Thoracic aorta (tissue), 2 donors: Measurements from ENCODE around the gene UFSP1. TPM values are rescaled to one million over a fixed set of nuclear protein-coding genes. Genes with fewer than 3 reads are reported as not detected.

ENCODE experiments used
- ATAC-seq: fragments of 150-250 bp; one replicate; pipeline ENCODE4 v1.8.0; 2017; ENCODE audit warnings: low read depth; ENCODE audit not compliant: insufficient number of reproducible peaks, low FRiP score
- DNase-seq: peaks from one replicate; pipeline ENCODE4 v3.0.0-alpha.2; 2020; ENCODE audit warnings: low spot score
- H3K27ac ChIP-seq, 2 donors: fragments of 200-600 bp; sonication (generic); 1 replicate in 1 of 2; 2 replicates in 1 of 2; pipeline ENCODE4 v1.5.1; 2016; ENCODE audit warnings: mild to moderate bottlenecking in 2 of 2, moderate library complexity in 2 of 2
- H3K27me3 ChIP-seq: fragments of 200-600 bp; sonication (generic); replicated peaks from 2 replicates; pipeline ENCODE4 v1.6.0; 2016; ENCODE audit warnings: mild to moderate bottlenecking; ENCODE audit not compliant: insufficient read depth
- H3K36me3 ChIP-seq: fragments of 200-600 bp; sonication (generic); one replicate; pipeline ENCODE4 v1.5.1; 2016
- H3K4me1 ChIP-seq, 2 donors: fragments of 200-600 bp; sonication (generic); 1 replicate in 1 of 2; 2 replicates in 1 of 2; pipeline versions ENCODE4 v1.5.1 to v1.6.0; 2016; ENCODE audit warnings: low read depth in 2 of 2, mild to moderate bottlenecking in 1 of 2; ENCODE audit not compliant: control insufficient read depth in 1 of 2
- H3K4me3 ChIP-seq: fragments of 200-600 bp; sonication (generic); 2 replicates; pipeline ENCODE4 v1.5.1; 2016; ENCODE audit warnings: mild to moderate bottlenecking
- H3K9me3 ChIP-seq: fragments of 200-600 bp; sonication (generic); 2 replicates; pipeline ENCODE4 v1.5.1; 2016
- CTCF ChIP-seq: fragments of 200-600 bp; sonication (generic); IDR thresholded peaks from one replicate; pipeline ENCODE4 v1.5.1; 2019; ENCODE audit warnings: antibody characterized with exemption
- total RNA-seq, 2 donors: library from RNA; depleted of rRNA; stranded (reverse); fragments of >200 nt; gene quantifications; one replicate each; pipeline versions ENCODE4 v1.1.0 to v1.2.3, GENCODE V29; 2016

UFSP1 gene
- total RNA-seq, 2 donors from 2014 or later: 2.7 to 4.1 TPM

DNA sequence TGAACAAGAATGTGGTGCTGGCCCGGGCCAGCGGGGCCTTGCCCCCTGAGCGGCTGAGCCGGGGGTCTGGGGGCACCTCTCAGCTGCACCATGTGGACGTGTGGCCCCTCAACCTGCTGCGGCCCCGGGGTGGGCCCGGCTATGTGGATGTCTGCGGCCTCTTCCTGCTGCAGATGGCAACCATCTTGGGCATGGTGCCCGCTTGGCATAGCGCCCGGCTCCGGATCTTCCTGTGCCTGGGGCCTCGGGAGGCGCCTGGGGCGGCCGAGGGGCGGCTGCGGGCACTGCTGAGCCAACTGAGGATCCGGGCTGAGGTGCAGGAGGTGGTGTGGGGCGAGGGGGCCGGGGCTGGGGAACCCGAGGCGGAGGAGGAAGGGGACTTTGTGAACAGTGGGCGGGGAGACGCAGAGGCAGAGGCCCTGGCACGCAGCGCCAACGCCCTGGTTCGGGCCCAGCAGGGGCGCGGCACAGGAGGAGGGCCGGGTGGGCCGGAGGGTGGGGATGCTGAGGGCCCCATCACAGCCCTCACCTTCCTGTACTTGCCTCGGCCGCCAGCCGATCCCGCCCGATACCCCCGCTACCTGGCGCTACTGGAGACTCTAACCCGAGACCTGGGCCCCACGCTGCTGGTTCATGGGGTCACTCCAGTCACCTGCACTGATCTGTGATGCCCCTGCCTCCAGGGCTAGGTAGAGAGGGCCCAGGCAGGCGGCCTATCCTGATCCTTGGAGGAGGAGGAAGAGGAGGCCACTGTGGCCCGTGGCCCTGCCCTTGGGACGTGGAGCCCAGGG is 23.4 kb downstream of the UFSP1 start:
- DNase-seq: no peak
- H3K27me3 ChIP-seq: no peaks in the 10 kb centered on the region
- H3K9me3 ChIP-seq: no peaks in the 10 kb centered on the region
- peak overlapping the region; percentile 94 for H3K4me3 ChIP-seq
- H3K36me3 ChIP-seq: peaks cover 14% of the 10 kb centered on the region
- H3K4me1 ChIP-seq: peaks cover 8 to 31% of the 10 kb centered on the region in 2 donors
- no peak for TF ChIP-seq CTCF
- H3K27ac ChIP-seq: peak overlapping the region; percentile 98 to 99
- no peak for ATAC-seq

DNA sequence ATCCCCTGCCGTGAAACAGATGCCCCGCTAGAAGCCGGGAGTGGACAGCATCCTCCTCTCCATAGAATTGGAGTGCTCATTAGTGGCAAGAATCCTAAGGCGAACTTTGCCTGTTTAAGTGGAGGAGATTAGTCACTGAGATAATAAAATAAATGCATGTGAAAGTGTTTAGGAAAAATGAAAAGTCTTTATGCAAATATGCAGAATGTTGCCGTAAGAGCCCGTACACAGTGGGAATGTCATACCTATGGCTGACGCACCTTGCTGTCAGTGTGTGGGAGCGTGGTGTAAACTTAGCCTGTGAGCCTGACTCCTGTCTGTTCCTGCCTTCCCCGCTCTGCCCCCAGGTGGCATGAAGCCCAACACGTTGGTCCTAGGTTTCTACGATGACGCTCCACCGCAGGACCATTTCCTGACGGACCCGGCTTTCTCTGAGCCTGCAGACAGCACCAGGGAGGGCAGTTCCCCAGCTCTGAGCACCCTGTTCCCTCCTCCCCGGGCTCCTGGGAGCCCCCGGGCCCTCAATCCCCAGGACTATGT is 24.1 kb downstream of the UFSP1 start:
- Histone ChIP-seq H3K36me3 (peaks cover 12% of the 10 kb centered on the region), H3K27ac (peak overlapping the region; percentile 98 to 99), H3K27me3 (no peaks in the 10 kb centered on the region), H3K4me1 (peaks cover 8 to 31% of the 10 kb centered on the region in 2 donors), H3K4me3 (peak overlapping the region; percentile 94), H3K9me3 (no peaks in the 10 kb centered on the region)
- ATAC-seq (no peak), DNase-seq (no peak)
- no peak for TF ChIP-seq CTCF

GRCh38 chr7:100864263-100864845 is 25.2 kb downstream of the UFSP1 start:
- Histone ChIP-seq H3K9me3 (no peaks in the 10 kb centered on the region), H3K4me1 (peaks cover 8 to 30% of the 10 kb centered on the region in 2 donors), H3K27ac (no peak overlapping the region), H3K36me3 (peaks cover 17% of the 10 kb centered on the region), H3K4me3 (no peak overlapping the region), H3K27me3 (no peaks in the 10 kb centered on the region)
- ATAC-seq: no peak
- no peak for TF ChIP-seq CTCF
- no peak for DNase-seq

DNA sequence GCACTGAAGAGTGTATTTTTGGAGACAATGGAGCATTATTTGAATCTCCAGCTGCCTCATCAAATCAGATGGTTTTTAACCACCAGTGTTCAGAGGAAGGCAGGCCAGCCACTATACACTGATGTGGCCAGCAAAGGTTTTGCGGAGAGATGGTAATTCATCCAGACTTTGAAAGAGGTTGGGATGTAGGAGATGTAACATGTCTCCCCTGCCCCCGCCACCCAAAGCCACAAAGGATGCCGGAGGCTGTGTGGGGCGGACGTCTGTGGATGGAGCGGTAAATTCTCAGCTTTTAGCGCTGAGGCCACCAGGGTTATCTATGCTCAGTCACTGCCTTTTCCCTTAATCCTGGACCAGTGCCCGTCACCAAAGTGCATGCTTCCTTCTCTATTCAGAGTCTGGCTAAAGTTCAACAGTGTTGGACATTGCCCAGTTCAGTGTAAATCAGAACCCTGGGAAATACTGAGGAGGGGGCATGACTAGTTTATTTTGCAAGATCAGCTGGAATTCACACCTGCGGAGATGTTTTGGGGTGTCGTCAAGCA is 26.0 kb downstream of the UFSP1 start:
- peaks cover 17% of the 10 kb centered on the region for H3K36me3 ChIP-seq
- ATAC-seq: no peak

More for the DNA sequence above, 26.0 kb downstream of the UFSP1 start:
- Histone ChIP-seq H3K27me3 (no peaks in the 10 kb centered on the region), H3K4me3 (no peak overlapping the region), H3K9me3 (no peaks in the 10 kb centered on the region), H3K4me1 (peaks cover 2 to 21% of the 10 kb centered on the region in 2 donors), H3K27ac (no peak overlapping the region)
- DNase-seq: no peak
- TF ChIP-seq CTCF: no peak
